22Rv1 (cell line): ENCODE data around the gene PKD2L1.

Source experiments
- ZFX ChIP-seq: fragments of 450-650 bp; IDR thresholded peaks from 2 replicates; pipeline ENCODE4 v1.6.1; 2017; ENCODE audit warnings: antibody characterized with exemption, borderline replicate concordance
- TF ChIP-seq, protein P1 (sequence below): fragments of 450-650 bp; IDR thresholded peaks from 2 replicates; pipeline ENCODE4 v1.5.1; 2017; ENCODE audit warnings: mild to moderate bottlenecking

DNA sequence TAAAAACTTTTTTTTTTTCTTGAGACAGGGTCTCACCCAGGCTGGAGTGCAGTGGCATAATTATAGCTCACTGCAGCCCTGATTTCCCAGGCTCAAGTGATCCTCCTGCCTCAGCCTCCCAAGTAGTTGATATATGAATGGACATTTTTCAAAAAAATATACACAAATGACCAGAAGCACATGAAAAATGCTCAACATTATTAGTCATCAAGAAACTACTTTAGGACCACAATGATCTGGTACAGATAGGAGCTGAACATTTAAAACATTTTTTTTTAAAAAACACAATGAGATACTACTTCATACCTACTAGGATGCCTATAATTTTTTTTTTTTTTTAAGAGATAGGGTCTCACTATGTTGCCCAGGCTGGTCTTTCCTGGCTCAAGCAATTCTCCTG is 38.7 kb upstream of the PKD2L1 start:
- TF ChIP-seq, protein P1, sequence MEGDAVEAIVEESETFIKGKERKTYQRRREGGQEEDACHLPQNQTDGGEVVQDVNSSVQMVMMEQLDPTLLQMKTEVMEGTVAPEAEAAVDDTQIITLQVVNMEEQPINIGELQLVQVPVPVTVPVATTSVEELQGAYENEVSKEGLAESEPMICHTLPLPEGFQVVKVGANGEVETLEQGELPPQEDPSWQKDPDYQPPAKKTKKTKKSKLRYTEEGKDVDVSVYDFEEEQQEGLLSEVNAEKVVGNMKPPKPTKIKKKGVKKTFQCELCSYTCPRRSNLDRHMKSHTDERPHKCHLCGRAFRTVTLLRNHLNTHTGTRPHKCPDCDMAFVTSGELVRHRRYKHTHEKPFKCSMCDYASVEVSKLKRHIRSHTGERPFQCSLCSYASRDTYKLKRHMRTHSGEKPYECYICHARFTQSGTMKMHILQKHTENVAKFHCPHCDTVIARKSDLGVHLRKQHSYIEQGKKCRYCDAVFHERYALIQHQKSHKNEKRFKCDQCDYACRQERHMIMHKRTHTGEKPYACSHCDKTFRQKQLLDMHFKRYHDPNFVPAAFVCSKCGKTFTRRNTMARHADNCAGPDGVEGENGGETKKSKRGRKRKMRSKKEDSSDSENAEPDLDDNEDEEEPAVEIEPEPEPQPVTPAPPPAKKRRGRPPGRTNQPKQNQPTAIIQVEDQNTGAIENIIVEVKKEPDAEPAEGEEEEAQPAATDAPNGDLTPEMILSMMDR: no peak
- no peak for TF ChIP-seq ZFX
